22Rv1 (cell line): ENCODE data around the gene LTK.

Experiments
- ZFX ChIP-seq: fragments of 450-650 bp; IDR thresholded peaks from 2 replicates; pipeline ENCODE4 v1.6.1; 2017; ENCODE audit warnings: antibody characterized with exemption, borderline replicate concordance
- TF ChIP-seq, protein P1 (sequence below): fragments of 450-650 bp; IDR thresholded peaks from 2 replicates; pipeline ENCODE4 v1.5.1; 2017; ENCODE audit warnings: mild to moderate bottlenecking

DNA sequence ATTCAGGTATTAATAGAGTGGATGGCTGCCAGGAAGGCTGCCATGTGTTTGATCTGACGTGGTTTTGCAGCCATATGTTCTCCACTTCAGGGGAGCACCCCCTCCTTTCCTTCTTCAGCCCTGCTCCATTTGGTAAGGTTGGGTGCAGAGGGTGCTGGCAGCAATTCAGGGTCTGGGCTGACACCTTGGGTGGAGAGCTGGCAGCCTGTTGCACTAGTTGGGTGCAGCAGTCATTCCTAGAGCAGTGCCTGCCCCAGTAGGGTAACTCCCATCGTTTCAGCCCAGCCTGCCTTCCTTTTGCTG, 46.9 kb upstream of the LTK start:
- TF ChIP-seq, protein P1, sequence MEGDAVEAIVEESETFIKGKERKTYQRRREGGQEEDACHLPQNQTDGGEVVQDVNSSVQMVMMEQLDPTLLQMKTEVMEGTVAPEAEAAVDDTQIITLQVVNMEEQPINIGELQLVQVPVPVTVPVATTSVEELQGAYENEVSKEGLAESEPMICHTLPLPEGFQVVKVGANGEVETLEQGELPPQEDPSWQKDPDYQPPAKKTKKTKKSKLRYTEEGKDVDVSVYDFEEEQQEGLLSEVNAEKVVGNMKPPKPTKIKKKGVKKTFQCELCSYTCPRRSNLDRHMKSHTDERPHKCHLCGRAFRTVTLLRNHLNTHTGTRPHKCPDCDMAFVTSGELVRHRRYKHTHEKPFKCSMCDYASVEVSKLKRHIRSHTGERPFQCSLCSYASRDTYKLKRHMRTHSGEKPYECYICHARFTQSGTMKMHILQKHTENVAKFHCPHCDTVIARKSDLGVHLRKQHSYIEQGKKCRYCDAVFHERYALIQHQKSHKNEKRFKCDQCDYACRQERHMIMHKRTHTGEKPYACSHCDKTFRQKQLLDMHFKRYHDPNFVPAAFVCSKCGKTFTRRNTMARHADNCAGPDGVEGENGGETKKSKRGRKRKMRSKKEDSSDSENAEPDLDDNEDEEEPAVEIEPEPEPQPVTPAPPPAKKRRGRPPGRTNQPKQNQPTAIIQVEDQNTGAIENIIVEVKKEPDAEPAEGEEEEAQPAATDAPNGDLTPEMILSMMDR: no peak
- TF ChIP-seq ZFX: no peak
